IPS DF 4.7 (cell line): ENCODE data around the gene CCDC51.
A peak's percentile ranks its signal among the peaks of the same experiment; 100 is the strongest.
"Not testable (repeated sequence)": the region's sequence is repeated elsewhere in the genome, so short reads cannot be mapped to it uniquely, and the experiment has no call there.

ENCODE experiments used
- DNase-seq: peaks from one replicate; pipeline ENCODE4 v3.0.0-alpha.2; 2013; ENCODE audit warnings: low spot score; ENCODE audit errors: extremely low read depth

Gene CCDC51

DNA sequence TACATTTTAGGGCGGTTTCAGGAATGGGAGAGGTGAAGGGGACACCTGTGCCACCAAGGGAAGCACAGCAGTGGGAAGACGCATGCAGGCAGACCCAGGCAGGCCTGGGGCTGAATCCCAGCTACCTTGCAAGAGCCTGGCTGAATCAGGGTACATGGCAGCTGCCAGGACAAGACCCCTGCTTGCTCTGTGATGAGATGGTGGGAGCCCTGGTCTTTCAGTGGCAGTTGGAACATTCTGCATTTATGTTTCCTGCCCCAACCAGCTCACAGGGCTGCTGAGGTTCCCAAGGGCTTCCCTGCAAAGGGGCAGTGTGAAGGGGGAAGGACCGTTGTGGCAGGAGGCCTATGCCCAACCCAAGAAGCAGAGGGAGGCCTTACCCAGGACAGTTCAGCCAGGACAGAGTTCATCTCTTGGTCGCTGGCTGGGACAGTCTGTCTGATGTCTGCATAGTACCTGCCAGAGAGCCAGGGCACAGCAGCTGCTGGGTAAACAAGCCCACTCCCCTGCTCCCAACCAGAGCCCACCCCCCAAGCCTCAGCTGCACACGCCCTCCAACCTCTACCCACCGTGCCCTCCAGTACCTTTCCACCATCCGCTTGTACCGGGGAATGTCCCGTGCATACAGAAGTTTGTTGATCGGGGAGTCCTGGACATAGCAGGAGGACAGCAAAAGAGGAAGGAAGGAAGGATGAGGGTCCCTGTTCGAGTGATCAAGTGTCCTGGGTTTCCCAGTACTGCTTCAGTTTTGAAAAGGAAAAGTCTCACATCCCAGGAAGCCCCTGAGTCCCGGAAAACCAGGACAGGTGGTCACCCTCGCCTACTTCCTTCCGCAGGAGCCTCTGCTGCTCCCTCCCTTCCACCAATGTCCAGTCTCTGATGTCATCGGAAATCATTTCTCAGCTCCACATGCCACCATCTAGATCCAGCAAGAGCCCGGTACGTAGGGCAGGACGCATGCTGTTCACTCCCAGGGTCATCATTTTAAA, 33.2 kb downstream of the CCDC51 start:
- DNase-seq, result no peak

DNA sequence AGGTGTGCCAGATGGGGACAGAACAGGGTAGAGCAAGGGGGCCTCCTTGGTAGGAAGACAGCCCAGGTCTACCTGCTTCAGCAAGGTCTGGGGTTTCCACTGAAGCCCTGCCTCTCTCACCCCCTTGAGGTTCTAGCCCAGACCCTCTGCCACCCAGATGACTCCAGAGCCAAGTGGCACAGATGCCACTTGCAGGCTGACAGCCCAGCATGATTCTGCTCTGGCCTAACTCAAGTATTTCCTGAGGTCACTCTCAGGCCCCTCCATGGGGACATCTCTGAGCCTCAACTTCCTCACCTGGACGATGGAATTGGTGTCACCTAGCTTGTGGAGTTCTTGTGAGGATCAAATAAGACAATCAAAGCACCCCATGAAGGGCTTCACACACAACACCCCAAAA, 33.9 kb downstream of the CCDC51 start:
- DNase-seq, result no peak

DNA sequence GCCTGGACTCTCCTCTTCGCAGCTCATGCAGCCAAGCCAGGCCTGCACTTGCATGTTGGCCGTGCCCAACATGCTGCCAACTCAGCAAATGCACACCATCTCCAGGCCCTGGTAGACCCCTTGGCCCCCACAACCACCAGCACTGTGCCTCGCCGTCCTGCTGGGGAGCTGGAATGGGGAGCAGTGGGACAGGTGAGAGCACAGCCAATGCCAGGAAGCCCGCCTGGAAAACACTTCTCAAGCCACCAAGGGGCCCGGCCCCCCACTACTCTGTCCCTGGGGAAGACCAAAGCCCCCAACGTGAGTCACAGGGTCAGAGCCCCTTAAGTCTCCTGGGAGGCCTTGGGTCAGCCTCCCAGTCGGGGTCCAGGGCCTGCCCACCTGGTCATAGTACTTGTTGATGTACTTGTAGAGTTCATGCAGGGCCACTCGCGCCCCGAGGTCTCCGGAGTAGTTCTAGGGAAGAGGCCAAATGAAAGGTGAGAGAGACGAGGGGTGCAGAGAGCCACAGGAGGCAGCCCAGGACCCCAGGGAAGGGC, 34.5 kb downstream of the CCDC51 start:
- no peak for DNase-seq

DNA sequence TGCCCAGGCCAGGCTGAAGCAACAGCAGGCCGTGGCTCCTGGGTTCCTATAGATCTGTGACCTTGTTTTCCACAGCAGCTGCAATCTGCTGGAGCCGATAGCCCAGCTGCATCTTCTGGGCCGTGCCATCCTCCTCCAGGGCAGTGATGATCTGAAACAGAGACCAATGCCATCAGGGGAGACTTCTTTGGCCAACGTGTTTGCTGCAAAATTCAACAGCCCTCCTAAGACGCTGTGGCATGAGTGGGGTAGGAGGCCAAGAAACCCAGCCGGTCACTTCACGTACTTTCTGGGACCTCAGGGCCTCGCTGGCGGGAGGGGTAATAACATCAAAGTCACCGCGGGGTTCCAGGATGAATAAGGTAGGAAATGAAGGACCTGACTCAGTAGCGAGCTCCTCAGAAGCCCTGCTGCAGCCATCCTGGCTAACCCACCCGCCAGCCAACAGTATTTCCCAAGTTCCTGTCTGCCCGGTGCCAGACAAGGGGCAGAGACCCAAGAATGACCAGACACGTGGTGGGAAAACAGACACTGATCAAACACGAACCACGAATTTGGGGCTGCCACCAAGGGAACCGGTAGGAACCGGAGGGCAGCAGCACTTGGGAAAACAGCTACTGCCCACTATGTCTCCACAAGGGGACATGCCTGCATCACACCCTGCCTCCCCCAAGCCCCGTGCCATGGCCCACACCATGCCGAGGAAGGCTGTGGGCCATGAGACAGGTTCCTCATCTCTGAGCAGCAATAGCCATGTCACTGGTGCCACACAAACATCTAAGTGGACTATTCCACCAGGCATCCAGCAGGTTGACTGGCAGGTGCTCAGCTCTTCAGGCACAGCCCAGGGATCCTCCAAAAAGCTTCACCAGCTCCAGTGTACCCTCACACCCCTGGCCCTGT, 35.2 kb downstream of the CCDC51 start:
- DNase-seq, result no peak

DNA sequence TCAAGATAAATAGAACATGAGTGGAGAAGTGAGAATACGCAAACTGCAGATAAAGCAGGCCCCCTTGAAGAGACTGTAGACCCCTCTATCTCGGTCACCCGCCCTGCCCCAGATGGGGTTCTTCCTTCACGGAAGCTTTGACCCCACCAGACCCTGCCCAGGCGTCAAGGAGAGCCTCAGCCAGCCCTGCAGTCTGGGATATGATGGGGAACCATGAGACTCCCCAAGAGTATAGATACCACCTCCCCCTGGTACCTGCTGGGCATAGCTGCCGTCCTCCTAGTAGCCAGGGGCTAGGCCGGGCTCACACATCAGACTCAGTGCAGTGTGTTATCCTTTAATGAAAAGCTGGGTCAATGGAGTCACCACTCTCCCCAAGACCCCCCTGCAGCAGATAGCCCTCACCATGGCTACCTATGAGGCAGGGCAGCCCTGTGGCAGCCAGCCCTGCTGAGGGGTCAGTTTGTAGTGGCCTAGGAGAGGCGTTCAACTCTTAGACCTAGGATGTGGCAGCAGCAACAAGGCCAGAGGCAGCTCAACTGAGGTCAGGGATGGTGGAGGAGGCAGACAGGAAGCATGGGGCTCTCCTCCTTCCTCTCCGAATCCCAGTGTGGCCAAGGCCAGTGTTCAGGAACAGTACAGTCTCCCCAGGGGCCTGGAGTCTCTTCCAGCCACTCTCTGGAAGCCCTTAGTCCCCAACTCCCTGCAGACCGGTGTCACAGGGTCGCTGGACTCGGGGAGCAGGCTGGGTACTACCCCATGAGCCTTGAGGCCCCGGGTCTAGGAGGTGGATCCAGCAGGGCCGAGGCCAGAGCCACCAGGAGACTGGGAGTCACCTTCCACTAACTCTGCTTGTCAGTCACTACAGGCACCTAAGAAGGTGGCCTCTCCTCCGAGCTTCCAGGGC, 36.1 kb downstream of the CCDC51 start:
- no peak for DNase-seq

DNA sequence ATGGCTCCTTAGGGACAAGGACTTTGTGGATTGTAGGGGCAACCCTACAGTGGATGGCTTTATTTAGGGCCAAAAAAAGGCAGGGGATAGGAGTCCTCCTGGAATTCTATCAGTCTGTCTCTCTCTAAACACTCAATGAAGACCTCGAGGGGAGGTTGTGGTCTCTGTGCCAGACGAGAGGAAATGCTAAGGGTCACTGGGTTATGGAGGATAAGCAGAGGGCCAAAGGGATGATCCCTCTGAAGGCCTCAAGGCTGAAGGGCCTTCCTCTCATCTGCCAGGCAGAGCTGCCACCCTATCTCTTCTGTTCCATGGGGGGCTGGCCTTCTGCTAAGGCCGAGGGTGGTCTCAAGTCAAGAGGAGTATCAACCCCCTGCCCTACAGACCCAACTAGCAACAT, 37.0 kb downstream of the CCDC51 start:
- no peak for DNase-seq

DNA sequence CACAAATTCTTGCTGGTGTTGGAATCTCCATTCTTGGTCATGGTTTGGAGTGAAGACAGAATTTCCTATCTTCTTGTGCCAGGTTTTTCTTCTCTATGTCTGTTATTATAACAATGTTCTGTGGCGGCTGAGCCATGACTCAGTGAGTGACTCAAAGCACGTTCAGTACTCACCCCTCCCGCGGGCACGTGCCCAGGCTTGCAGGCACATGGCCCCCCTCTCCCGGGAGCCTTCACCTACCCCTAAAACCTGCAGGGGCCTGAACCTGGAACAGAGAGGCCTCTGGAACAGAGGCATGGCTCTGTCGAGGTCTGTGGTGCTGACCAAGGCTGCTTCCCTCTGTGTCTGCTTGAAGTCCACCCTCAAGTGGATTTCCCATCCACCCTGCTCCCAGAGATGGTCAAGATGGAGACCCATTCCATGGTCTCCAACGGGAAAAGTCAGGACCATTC, 37.6 kb downstream of the CCDC51 start:
- DNase-seq, result no peak

DNA sequence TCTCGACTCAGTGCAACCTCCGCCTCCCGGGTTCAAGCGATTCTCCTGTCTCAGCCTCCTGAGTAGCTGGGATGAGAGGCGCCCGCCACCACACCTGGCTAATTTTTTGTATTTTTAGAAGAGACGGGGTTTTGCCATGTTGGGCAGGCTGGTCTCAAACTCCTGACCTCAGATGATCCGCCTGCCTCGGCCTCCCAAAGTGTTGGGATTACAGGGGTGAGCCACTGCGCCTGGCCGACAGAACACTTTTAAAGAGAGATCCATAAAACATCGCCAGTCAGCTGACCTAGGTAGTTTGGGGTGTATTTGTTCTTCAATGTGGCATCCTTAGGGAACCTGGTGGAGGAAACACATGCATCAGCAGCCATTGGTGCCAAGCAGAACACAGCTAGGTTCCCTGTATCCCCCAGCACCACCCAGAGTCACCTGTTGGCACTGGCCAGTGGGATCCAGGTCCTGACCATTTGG, 38.5 kb downstream of the CCDC51 start:
- not testable (repeated sequence) for DNase-seq

DNA sequence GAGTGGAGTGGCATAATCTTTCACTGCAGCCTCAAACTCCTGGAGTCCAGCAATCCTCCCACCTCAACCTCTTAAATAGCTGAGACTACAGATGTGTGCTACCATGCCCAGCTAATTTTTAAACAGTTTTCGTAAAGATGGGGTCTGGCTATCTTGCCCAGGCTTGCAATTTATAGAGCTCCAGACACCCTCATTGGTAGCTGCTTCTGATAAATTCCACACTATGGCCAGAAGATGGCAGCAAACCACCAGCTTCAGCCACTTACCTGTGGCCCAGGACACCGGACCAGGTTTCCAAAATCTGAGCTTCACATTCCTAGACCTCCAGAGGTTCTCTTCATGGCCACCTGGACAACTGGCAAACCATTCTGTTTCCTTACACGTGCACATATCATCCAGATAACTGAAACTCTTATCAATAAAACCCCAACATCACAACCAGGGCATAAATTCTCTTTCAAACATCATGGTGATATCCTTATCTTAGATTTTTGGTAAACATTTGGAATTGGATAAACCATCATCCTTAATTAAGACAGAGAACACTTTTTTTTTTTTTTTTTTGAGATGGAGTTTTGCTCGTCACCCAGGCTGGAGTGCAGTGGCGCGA, 39.0 kb downstream of the CCDC51 start:
- peak; percentile 41 for DNase-seq

DNA sequence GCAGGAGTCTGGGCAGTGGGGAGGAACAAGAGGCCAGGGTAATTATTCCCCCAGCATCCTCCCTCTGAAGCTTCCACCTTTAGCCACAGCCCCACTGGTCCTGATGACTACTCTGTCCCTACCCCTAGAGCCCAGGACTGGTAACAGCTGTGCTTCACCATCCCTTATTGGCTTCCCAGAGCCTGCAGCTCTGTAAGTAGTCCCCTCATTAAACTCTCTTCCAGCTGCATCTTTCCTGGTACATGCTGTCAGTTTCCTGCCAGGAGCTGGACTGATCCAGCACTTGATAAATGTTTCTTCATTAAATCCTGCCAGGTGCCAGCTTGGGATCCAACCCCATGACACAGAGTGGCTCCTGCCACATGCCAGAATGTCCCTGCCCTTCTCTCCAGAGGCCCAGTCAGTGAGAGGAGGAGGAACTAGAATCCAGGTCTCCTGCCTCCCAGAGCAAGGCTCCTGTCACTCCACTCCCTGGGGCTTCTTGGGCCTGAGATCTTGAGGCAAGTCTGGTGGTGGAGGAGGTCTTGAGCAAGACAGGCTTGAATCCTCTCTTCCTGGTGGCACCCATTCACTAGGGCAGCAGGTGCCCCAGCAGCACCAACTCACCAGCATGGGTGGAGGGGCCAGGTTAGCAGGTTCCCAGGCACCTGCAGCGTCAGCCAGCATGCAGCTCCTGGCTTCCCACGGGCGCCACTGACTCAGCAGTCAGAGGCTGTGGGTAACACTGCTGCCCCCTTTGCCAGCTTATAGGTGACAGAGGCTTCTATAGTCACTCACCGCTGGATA, 40.3 kb downstream of the CCDC51 start:
- no peak for DNase-seq

DNA sequence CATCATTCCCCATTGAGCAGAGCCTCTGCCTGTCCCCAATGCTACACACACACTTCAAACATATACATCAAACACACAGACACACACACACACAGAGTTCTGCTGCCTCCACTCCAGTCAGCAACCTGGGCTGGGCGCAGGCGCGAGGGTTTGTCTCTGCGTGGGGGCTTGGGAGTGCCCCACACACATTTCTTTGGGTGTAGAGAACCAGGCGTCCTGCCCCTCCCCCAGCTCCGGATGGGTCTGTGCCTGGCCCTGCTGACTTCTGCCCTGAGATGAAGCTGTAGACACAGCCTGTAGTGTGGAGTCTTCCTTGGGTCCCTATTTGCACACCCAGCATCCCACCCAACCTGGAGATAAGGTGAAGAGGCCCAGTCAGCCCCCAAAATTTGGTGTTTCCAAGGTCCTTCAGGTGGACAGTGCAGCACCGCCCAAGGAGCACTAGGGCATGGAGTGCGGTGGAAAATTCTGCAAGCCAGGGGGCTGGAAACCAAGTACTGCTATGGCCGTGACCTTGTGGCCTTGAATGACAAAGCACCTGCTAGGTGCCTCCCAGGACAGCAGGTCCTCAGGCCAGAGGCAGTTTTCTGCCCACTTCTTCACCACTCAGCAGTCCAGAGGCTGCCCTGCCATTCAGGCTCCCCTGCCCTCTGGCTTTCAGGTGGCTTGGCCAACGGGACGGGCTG, 41.1 kb downstream of the CCDC51 start:
- DNase-seq, result no peak

DNA sequence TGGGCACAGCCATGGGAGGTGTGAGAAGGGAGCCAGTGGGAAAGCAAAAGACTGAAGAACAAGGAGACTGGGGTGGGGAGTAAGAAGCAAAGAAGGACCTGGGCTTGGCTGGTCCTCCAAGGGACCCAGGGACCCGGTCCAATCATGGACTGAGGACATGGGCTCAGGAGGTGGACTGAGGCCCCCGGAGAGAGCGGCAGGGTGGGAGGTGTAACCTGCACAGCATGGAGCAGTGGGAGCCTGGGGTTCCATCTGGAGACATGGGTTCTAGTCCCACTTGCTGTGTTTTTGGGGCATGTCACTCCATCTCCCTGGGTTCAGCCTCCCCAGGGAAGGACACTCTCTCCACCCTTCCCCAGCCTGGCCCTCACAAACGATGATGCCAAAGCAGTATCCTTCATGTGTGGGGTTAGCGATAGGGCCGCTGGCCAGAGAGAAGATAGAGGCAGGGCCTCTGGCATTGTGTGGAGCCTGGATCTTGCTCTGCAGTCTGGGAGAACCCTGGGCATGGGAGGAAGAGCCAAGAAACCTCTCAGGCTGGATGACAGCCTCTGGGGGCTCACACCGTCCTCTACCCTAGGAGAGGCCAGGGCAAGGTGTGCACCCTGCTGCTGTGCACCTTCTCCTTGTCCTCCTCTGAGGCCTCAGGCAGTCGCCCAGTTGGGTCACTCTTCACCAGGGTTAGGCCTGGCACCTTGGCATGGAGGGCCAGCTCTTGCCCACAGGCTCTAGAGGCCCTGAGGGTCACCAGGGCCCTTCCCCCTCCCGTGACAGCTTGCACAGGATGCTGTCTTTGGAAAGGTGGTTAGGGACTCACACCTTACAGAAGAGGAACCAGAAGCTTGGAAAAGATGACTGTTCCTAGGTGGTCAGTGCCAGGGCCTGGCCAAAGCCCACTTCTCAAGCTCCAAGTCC, 41.9 kb downstream of the CCDC51 start:
- DNase-seq, result no peak

DNA sequence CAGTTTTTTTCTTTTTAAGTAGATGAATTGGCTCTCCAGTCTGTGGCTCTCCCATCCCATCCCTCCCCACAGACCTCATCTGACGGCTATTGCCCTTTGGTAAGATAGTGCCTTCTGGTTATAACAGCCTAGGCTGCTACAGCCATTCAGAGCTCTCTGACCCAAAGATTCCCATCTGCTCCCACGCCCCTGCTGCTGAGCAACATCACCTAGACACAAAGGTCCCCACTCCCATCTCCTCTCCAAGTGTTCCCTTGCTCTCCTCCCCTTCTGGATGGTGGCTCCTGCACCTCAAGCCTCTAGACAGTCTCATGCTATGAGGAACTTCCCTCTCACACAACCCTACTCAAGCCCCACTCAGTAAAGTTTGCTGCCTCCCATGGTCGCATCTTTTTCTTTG, 44.2 kb downstream of the CCDC51 start:
- no peak for DNase-seq

DNA sequence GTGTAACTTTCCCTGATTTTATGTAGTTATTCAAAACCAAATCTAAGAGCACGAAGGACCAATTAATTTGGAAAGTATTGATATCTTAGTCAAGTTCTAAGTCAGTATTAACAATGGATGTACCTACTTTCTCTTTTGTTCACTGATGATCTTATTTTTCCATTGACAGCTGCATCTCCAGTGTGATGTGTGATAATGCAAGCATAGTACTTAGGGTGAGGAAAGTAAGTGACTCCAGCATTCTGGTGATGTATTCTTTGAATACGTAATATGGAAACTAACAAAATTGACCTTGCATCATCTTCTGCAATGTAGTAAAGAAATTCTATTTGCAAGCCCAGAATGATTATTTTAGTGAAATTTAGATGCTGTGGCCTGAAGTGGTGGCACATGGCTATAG, 45.5 kb downstream of the CCDC51 start:
- DNase-seq, result no peak

DNA sequence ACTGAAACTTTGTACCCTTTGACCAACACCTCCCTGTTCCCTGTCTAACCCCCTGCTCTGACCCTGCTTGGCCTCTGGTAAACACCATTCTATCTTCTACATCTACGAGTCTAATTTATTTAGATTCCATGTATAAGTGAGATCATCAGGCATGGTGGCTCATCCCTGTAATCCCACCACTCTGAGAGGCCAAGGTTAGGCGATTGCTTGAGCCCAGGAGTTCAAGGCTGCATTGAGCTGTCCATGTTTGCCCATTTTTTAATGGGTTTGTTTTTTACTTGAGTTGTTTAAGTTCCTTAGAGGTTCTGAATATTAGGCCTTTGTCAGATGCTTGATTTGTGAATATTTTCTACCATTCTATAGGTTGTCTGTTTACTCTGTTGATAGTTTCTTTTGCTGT, 51.0 kb downstream of the CCDC51 start:
- no peak for DNase-seq

DNA sequence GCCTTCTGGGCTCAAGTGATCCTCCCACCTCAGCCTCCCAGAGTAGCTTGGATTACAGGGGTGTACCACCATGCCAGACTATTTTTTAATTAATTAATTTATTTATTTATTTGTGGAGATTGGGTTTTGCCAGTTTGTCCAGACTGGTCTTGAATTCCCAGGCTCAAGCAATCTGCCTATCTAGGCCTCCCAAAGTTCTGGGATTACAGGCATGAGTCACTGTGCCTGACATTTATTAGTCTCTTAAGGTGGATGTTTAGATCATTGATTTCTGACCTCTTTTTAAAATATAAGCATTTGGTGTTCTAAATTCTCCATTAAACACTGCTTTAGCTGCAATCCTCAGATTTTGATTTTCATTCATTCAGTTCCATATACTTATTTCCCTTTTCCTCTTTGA, 52.3 kb downstream of the CCDC51 start:
- no peak for DNase-seq
